22Rv1 (cell line): Measurements from ENCODE around the gene PALM2AKAP2.

ENCODE experiments used
- CTCF ChIP-seq: fragments of 450-650 bp; IDR thresholded peaks from 2 replicates; pipeline ENCODE4 v1.5.1; 2017; ENCODE audit warnings: mild to moderate bottlenecking
- ZFX ChIP-seq: fragments of 450-650 bp; IDR thresholded peaks from 2 replicates; pipeline ENCODE4 v1.6.1; 2017; ENCODE audit warnings: antibody characterized with exemption, borderline replicate concordance

GRCh38 chr9:109799141-109799540 is 19.1 kb downstream of the PALM2AKAP2 start:
- TF ChIP-seq CTCF = no peak
- TF ChIP-seq ZFX = no peak
